Measurements from ENCODE around the gene ADAMTS6.

DNA sequence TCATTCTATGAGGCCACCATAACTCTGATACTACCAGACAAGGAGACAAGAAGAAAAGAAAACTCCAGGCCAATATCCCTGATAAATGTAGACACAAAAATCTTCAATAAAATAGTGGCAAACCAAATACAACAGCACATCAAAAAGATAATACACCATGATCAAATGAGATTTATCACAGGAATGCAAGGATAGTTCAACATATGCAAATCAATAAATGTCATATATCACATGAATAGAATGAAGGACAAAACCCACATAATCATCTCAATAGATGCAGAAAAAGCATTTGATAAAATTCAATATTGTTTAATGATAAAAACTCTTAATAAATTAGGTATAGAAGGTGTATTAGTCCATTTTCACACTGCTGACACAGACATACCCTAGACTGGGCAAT lies 139.9 kb downstream of the ADAMTS6 start:
- TF ChIP-seq CTCF (IDR thresholded peaks at IDR 0.05; ENCODE audit: poor library complexity) (no peak), EZH2 (IDR thresholded peaks at IDR 0.05; ENCODE audit: borderline replicate concordance) (no peak), EZH2phosphoT487 (IDR thresholded peaks at IDR 0.05; ENCODE audit: low read depth, severe bottlenecking, unreplicated experiment) (no peak)

Data from hepatocyte (in vitro differentiated cells).